Measurements from ENCODE around the gene CACNA1D.
"Not testable (repeated sequence)": the region's sequence is repeated elsewhere in the genome, so short reads cannot be mapped to it uniquely, and the experiment has no call there.

Gene CACNA1D

DNA sequence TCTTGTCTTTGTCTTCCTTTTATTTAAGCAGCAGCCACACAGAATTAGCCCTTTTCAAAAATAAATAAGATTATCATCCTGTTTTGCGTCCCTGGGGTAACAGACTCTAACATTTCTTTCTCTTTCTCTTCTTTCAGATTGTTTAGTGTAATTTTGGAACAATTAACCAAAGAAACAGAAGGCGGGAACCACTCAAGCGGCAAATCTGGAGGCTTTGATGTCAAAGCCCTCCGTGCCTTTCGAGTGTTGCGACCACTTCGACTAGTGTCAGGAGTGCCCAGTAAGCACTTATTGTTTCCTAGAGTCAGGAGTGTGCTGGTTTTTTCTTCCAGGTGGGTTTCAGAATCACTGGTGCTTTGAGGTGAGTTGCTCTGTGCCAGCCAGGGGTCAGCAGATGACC is 165.6 kb downstream of the CACNA1D start:
- DNase-seq: no peak

DNA sequence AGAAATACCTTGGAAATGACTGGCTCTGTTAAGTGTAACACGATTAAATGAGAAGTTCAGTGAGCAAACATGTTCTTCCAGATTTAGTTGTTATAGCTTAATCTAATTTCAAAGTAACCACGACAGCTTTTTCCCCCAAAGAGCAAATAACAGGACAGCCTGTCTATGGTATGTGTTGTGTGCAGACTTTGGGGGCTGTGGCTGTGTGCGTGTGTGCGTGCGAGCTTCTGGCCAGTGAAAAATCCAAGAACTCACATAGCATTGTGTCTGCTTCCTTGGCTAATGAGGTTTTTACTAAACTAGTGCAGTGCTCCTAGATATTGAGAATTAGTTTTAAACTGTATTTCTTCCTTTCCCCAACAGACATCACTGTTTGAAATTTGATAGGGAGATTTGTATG is 167.1 kb downstream of the CACNA1D start:
- DNase-seq: no peak

DNA sequence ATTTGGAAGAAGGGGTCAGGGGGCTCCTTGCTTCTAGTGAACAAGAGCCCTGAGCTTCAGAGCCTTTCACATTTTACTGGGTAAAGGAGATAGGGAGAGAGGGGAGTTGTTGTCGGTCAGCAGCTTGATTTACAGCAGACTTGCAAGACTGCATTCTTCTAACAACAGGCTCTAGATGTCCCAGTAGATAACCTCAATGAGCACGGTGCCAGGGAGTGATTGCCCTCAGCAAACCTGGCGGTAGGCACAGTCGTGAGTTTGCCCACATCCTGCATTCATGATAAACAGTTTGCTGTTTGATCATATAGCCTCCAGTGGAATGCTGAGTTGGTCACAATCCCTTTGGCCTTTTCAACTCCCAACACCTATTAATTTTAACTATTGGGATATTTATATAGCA is 170.4 kb downstream of the CACNA1D start:
- not testable (repeated sequence) for DNase-seq

DNA sequence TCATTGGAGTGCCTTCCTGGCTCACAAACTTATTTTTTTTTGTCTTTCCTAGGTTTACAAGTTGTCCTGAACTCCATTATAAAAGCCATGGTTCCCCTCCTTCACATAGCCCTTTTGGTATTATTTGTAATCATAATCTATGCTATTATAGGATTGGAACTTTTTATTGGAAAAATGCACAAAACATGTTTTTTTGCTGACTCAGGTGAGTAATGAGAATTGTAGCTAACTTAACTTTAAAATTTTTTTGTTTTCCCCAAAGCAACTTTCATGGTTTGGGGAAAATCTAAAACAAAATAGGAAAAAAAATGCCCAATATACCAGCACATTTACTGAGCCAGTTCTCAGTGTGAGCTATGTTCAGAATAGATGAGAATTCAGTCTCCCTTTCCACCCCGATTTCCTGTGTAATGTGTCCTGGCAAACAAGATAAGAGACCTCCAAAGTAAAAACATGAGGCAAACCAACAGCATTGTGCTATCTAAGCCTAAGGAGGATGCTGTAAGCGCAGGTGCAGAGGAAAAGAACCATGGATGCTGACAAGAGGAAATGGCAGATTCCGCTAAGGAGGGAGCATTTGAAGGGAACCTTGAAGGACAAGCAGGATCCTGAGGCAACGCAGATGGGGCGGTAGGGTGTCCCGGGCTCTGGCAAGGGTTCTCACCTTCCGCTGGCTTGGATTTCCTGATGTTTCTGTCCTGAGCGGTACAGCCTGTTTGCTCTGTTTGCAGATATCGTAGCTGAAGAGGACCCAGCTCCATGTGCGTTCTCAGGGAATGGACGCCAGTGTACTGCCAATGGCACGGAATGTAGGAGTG is 171.4 kb downstream of the CACNA1D start:
- DNase-seq: no peak

DNA sequence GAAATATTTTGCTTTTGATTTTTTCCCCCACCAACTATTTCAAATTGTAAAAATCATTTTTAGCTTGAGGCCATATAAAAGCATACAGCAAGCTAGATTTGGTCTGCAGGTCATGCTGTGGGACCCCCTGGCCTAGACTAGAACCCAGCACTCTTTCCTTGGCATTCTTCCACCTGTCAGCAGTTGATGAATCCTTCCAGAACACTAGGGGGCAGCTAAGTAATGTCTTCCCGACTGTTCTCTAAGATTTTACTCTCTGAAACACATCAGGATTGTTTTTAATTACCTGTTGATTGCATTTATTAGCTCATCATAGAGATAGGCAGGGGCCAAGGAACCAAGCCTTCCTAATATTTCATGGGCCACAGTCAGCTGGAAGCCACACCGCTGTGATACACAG is 174.5 kb downstream of the CACNA1D start:
- no peak for DNase-seq

DNA sequence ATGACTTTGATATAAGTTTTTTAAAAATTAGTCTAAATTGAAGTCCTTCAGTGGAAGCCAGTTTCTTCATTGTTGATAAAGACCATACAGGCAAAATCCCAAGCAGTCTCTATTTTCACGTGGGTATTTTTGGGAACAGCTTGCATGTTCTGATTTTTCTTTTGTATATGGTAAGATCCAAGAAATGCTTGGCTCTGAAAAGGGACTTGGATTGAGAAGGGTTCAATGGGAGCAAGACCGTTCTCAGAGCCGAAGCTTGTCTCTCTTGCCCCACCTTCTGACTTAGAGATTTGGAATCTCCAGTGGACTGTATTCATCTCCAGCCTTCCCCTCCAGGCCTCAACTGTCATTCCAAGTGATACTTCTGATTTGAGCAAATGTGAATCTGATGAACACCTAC is 176.3 kb downstream of the CACNA1D start:
- no peak for DNase-seq

DNA sequence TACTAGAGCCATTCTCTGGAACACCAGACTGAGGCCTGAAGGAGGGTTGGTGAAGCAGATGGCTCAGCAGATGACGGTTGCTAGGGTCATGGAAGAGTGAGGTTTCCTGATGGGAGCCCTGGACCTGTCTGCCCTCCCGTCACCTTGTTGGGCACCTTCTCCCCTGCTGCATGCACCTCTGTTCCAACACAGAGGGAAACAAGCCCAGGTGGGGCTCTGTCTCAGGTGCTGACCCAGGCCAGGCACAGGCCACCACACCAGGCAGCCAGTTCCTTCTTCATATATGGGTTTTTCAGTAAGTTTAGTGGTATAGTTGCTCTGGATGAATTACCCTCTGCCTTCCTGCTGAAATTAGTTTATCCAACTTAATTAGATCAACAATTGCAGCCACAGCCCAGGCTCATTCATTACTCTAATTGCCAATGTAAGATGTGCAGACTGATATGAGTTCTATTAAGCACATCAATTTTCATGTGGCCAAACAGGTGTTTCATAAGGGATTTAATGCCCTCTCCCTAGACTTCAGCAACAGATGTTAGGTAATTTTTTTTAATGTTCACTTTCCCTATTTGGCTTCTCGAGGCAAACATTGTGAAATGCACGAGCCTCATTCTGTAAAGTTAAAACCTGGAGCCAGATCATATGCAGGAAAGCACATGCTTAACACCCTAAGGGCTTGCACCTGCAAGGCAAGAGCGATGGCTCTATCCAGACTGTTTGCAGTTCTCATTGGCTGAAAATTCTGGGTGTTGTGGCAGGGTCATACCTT is 177.0 kb downstream of the CACNA1D start:
- no peak for DNase-seq

DNA sequence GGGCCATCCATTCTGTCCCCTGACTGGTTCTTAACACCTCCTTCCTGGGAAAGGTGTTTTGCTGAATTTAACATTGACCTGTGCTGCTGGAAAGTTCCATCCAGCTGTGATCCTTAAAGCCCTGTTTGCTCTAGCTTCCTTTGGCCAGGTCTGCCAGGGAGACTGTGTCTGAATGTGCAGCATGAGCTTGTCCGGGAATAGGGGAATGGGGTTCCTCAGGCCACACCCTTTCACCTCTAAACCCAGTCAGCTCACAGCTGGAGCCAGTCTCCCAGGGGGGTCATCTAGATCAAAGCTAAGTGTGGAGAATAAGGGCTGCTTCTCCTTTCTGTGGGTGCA is 177.5 kb downstream of the CACNA1D start:
- no peak for DNase-seq

DNA sequence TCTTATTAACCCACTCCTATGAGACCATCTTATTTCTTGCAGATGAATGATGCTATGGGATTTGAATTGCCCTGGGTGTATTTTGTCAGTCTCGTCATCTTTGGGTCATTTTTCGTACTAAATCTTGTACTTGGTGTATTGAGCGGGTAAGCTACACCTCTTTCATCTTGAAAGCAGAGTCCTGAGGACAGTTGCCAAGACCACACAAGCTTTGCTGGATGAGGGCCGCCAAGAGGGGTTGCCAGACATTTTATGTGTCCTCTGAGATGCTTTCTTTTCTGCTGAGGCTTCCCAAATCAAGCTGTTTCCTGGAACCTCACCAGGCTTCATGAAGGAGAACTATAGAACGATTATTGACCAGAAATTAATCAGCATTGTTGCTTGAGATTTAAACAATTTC is 178.6 kb downstream of the CACNA1D start:
- DNase-seq: no peak

DNA sequence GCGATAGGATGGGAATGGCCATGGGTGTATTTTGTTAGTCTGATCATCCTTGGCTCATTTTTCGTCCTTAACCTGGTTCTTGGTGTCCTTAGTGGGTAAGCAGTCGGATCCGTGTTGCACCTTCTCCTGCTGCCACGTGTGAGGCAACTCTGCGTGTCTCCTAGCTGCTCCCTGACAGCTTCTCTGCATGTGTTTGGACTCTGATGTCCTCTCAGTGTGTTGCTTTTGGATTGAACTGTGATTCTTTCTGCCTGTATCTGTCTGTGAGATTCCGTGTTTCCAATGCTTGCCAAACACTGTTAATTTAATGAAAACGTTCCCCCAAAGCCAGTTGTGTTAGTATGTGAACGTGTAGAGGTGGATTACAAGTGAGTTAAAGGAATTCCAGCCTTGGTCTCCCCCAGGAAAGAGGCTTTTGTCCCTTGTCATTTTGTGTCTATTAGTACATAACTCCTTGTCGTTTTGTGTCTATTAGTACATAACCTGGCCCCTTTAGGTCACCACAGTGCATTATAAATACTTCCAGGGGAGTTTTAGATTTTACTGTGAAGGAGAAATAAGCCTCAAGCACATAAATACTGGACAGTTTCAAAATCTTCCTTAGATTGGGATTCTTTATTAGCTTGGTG is 179.4 kb downstream of the CACNA1D start:
- no peak for DNase-seq

DNA sequence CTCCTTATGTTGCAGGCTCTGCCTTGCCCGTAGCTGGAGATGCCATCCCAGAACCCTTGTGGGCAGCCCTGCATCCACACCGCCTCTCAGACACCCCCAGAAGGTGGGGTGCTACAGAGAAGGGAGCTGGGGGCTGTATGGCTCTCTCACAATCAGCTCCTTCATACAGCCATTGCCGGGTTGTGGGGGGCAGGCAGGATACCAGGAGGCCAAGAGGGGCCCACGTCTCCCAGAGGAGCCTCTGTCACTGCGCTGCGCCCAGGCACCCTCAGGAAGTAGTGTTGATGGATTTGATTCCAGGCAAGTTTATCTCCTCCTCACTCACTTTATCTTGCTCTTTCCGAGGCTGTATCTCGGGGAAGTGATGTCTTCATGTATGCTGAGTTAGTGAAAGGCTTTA is 180.2 kb downstream of the CACNA1D start:
- no peak for DNase-seq

DNA sequence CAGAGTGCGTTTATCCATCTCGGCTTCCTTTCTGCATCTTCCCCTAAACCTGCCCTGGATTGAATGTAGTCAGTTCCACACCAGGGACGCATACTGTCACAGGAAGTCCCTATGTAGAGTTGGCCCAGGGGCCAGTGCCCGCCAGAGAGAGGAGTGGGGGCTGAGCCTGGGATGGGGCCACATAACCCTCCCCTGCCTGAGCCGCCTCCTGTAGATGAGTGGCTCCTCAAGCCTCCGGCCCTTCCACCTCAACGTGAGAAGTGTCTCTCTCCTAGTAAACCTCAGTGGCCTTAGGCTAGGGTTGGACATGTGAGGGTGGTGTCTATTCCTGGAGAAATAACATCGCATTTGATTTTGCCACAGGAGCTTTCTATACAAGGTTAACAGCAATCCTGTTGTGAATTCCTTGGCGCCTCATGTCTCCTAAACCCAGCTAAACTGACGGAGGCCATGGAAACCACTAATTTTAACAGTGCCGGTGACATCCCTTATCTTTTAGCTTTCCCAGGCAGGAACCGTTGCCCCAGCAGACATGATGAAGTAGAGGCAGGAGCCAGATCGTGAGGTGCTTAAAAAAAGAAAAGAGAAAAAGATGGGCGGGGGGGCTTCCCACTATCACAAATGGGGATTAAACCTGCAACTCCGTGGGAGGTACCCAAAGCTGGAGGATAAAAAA is 180.7 kb downstream of the CACNA1D start:
- no peak for DNase-seq

DNA sequence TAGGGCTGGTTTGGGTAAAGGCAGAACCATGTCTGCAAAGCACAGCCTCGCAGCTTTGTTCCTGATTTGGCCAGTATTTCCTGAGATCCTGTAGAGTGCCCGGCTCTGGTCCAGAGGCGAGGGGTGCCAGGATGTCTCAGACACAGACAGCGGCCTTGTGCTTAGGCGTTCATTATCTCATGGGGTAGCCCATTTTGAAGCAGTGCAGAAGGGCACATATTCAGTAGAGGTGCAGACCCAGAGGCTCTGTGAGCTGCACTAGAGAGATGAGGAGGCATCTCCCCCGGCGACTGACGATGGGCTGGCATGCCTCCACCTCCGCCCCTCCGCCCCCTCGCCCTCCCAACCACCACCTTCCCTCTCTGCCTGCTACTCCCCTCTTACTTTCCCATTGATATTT is 181.5 kb downstream of the CACNA1D start:
- no peak for DNase-seq

DNA sequence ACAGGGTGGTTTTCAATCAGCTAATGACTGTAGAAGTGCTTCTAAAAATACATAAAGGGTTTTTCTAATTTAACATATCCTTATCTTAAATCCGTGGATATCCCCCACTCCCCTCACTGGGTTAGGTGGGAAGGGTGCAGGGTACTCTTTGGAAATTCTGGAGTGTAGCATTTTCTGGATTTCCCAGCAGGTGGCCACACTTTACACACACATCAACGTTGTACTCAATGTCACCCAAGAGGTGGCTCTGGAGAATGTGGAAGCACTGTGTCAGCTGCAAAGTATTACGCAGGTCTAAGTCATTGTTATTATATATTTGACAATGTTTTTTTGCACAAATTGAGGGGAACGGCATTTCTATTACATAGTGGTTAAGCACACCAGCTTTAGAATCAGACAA is 183.0 kb downstream of the CACNA1D start:
- no peak for DNase-seq

DNA sequence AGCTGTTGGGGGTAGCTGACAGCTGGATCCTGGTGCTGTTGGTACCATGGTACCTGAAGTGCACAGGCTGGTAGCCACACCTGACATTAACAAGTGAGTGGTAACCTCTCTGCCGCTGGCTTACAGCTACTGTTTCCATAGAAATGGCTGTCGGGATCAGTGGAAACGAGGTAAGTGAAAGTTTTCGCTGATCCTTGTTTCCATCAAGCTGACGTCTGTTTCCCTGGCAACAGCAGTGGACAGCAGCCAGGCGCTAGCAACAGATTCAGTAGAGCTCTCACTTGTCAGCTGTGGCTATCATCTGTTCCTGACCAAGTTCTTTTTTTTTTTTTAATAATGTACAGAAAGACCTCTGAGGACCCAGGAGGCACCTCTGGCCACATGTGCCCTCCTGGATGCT is 185.6 kb downstream of the CACNA1D start:
- DNase-seq: no peak

DNA sequence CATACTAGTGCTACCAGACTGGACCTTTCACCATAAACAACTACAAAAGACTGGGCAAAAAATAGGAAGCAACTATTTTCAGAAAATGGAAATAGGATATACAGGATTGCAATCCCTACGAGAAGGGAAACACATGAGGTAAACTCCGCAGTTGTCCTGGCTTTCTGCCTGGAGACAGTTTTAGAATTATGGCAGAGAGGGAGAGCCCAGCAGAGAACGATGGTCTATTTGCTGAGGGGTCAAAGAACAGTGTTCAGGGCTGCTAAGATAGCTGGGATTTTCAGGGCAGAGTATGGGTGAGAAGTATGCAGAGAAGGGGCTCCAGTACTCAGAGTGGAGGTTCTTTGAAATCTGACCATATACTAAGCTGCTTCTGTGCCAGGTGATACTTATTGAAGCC is 188.4 kb downstream of the CACNA1D start:
- no peak for DNase-seq

DNA sequence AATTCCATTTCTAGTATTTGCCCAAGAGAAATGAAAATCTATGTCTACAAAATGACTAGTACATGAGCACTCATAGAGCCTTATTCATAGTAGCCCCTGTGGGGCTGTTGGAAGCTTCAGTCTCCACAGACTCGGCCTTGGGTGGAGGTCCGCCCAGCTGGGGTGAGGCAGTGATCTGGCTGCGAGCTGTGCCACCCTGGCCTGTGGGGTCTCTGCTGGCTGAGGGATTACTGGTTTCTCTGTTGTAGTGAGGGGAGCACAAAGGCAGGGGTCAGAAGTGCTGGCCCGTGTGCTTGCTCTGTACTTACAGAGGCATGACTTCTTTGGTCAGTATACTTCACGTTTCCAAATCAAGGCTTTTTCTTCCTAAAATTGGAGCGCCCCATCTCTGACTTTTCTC is 193.7 kb downstream of the CACNA1D start:
- no peak for DNase-seq

DNA sequence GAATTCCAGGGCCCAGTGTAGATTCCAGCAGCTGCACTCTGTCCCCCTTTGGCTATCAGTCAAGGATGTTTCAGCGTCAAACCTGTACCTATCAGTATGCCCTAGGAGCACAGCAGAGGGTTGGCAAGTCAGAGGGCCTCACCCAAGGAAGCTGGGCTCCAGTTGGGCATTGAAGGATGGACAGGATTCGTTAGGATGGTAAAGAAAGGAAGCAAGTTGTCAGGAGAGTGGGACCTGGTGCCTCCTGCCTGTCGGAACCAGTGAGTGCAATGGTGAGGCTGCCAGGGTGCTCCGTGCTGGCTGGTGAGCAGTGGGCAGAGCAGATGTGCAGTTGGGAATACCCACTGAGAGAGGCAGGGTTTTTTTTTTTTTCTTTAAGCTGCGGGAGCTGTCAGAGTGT is 194.6 kb downstream of the CACNA1D start:
- DNase-seq: no peak

DNA sequence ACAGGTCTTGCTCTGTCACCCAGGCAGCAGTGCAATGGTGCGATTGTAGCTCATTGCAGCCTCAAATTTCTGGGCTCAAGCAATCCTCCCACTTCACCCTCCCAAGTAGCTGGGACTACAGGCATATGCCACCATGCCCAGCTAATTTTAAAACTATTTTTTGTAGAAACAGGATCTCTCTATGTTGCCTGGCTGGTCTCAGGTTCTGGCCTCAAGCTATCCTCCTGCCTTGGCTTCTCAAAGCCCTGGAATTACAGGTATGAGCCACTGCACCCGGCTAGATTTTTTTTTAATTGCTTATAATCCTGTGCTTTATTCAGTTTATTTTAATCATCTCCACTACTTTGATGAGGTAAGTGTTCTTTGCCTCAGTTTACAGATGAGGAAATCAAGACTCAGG is 195.3 kb downstream of the CACNA1D start:
- no peak for DNase-seq

DNA sequence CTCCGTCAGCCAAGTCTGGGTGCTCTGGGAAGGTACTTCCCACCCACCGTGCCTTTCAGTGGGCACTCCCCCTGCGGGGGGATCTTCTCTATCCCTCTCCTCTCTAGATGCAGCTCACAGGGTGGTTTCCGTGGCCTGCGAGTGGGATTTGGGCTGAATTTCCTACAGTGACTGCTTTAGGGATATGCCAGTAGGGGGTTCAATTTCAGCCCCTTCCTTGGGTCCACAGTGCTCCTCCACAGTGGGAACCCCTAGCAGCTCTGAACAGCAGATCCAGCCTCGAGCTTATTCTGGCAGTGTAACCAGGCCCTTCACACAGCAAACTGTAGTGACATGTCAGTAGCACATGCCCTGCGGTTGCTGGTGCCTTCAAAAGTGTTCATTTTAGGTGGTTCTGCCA is 196.1 kb downstream of the CACNA1D start:
- no peak for DNase-seq

DNA sequence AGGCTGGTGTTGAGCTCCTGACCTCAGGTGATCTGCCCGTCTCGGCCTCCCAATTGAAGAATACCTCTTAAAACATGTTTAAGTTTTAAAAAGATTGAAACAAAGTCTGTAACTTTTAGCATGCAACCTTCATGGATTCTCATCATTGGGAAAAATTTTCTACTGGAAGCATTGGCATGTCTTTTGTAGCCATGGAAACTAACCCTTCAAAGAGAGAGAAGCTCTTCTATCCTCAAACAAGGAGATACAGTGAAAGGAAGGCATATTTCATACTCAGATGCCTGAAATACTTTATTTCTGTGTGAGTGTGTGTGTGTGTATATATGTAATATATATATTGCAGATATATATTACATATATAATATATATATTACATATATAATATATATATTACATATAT is 196.9 kb downstream of the CACNA1D start:
- DNase-seq: no peak

DNA sequence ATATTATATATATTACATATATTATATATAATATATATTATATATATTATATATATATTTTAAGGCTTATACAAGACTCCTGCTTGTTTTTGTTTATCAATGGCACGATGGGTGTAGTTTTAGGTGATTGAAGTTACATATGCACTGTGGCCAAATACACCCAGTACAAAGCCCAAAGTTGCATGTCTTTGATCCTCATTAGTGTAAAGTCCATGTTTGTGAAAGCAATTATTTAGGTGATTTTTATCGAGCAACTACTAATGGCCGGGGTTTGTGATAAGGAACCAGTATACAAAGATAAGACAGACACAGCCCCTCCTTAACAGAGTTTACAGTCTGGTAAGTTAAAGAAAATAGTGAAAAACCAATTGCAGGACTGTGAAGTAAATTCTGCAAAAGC is 197.5 kb downstream of the CACNA1D start:
- DNase-seq: no peak

DNA sequence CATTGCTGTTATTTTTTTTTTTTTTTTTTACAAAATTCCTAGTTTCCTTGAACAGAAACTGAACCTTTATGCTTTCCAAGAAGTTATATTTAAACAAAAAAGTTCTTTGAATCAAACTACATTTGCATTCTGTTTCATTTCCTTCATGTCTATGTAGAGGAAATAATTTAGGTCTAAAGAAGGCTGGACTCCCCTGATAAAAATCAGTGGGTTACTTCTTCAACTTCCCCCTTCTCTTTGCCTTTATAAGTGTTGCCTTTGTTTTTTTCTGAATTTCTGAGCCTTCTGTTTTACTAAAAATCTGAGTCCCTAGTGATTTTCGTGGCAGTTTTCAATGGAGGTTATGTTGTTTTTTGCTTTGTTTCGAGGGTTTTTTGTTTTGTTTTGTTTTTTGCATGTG is 199.0 kb downstream of the CACNA1D start:
- DNase-seq: no peak

DNA sequence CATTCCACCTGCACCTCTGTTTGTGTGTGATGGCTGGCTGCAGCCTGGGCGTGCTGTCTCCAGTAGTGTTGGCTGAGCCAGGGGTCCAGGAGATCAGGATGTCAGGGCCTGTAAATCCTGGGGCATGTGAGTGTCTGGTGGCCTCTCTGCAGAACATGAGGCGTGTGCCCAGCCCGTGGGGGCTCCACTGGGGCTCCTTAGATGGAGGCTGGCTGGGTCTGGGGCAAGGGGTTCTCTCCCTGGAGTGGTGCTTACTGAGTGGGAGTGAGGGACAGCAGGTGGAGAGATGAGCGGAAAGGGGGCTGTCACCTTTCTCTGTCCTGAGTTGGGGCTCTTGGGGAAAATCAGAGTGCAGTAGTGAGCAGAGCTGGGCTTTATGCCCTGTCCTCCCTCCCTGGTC is 199.6 kb downstream of the CACNA1D start:
- no peak for DNase-seq

Data from activated naive CD4-positive, alpha-beta T cell treated with Interleukin-2 at 50 U/mL for 16 hours (primary cell).